Measurements from ENCODE around the gene KANSL1.

Gene KANSL1

DNA sequence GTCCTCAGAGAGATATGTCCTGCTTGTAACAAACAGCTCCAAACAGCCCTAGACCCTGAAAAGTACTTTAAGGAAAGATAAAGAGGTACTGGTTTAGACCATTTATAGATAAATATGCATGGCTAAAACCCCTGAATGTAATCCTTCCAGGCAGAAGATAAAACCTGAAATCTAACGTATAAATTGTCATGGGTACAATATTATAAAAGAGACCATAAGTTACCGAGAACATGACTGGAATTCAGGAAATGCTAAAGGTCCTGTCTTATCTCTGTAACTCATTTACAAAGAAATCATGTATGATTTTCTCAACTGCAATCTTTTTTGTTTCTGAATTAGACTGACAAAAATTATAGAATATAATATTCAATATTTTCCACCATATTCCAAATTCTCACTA is 9.2 kb upstream of the KANSL1 start:
- no peak overlapping the region for H3K4me3 ChIP-seq (ENCODE audit: control insufficient read depth, low read depth, low read length)
- TF ChIP-seq, protein P1, sequence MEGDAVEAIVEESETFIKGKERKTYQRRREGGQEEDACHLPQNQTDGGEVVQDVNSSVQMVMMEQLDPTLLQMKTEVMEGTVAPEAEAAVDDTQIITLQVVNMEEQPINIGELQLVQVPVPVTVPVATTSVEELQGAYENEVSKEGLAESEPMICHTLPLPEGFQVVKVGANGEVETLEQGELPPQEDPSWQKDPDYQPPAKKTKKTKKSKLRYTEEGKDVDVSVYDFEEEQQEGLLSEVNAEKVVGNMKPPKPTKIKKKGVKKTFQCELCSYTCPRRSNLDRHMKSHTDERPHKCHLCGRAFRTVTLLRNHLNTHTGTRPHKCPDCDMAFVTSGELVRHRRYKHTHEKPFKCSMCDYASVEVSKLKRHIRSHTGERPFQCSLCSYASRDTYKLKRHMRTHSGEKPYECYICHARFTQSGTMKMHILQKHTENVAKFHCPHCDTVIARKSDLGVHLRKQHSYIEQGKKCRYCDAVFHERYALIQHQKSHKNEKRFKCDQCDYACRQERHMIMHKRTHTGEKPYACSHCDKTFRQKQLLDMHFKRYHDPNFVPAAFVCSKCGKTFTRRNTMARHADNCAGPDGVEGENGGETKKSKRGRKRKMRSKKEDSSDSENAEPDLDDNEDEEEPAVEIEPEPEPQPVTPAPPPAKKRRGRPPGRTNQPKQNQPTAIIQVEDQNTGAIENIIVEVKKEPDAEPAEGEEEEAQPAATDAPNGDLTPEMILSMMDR (conservative IDR thresholded peaks at IDR 0.05; ENCODE audit: control insufficient read depth, insufficient read depth, low read depth, low read length): no peak
- DNase-seq (ENCODE audit: low read depth): no peak

DNA sequence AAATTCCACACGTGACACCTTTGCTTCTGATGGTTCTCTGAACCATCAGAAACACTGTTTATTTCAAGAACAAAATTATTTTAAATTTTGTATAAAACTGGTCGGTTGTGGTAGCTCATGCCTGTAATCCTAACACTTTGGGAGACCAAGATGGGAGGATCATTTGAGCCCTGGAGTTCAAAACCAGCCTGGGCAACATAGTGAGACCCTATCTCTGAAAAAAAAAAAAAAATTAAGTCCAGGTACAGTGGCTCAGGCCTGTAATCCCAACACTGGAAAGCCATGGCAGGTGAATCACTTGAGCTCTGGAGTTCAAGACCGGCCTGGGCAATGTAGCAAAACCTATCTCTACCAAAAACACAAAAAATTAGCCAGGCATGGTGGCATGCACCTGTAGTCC is 8.3 kb upstream of the KANSL1 start:
- TF ChIP-seq, protein P1 (conservative IDR thresholded peaks at IDR 0.05; ENCODE audit: control insufficient read depth, insufficient read depth, low read depth, low read length): no peak

DNA sequence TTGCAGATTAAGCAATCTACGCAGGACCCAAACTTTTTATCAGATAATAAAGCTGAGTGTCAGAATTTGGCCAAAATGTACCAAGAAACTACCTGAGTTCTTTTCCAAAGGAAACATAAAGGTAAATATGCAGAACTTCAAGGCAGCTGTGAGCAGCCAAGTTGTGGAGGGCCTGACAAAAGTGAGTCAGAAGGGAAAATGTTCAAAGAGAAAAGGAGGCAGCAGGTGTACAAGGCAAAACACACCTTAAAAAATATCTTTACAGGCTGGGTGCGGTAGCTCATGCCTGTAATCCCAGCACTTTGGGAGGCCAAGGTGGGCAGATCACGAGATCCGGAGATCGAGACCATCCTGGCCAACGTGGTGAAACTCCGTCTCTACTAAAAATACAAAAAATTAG is 7.0 kb upstream of the KANSL1 start:
- no peak overlapping the region for H3K4me3 ChIP-seq (ENCODE audit: control insufficient read depth, low read depth, low read length)
- TF ChIP-seq, protein P1 (conservative IDR thresholded peaks at IDR 0.05; ENCODE audit: control insufficient read depth, insufficient read depth, low read depth, low read length): no peak
- no peak for DNase-seq (ENCODE audit: low read depth)

More for the DNA sequence above, 8.3 kb upstream of the KANSL1 start:
- no peak for DNase-seq (ENCODE audit: low read depth)
- H3K4me3 ChIP-seq (ENCODE audit: control insufficient read depth, low read depth, low read length): no peak overlapping the region

DNA sequence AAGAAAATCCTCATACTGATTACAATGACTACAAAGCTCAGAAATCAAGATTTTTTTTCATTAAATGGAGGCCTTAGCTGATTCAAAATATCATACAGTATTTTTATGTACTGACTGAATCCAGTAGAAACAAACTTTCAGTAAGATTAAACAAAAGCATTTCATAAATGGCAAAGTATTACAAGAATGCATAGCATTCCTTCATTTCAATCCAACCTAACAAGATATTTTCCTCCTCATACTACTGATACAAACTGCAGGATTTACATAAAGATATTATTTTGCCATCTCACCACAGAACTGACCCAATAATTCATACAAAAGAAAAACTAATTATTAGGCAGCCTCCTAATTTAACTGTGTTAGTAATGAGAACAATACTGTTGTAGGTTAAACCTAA is 6.2 kb upstream of the KANSL1 start:
- H3K4me3 ChIP-seq (ENCODE audit: control insufficient read depth, low read depth, low read length): no peak overlapping the region
- TF ChIP-seq, protein P1 (conservative IDR thresholded peaks at IDR 0.05; ENCODE audit: control insufficient read depth, insufficient read depth, low read depth, low read length): no peak
- DNase-seq (ENCODE audit: low read depth): no peak

DNA sequence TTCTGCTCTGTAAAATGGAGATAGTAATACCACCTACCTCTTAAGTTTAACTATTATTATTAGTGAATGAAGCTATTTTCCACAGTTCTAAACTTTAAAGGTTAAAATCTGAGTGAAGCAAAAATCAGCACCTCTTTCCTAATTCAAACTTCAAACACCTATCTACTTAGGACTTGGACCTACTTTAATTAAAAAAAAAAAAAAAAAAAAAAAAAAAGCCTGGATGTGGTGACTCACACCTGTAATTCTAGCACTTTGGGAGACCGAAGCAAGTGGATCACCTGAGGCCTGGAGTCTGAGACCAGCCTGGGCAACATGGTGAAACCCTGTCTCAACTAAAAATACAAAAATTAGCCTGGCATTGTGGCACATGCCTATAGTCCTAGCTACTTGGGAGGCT is 5.0 kb upstream of the KANSL1 start:
- H3K4me3 ChIP-seq (ENCODE audit: control insufficient read depth, low read depth, low read length): no peak overlapping the region
- TF ChIP-seq, protein P1 (conservative IDR thresholded peaks at IDR 0.05; ENCODE audit: control insufficient read depth, insufficient read depth, low read depth, low read length): no peak
- no peak for DNase-seq (ENCODE audit: low read depth)

DNA sequence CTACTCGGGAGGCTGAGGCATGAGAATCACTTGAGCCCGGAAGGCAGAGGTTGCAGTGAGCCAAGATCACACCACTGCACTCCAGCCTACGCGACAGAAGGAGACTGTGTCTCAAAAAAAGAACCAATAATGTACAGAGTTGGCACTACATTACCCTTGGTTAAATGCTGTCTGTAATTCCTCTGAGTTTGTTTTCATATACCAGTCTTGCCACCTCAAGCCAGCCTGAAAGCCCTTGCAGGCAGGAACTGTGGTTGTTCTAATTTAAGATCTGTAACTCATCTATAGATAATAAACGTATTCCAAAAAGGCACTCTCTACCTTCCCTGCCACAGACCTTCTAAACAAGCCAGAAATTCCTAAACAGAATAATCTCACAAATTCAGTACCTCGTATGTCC is 4.3 kb upstream of the KANSL1 start:
- H3K4me3 ChIP-seq (ENCODE audit: control insufficient read depth, low read depth, low read length): no peak overlapping the region
- no peak for DNase-seq (ENCODE audit: low read depth)
- TF ChIP-seq, protein P1 (conservative IDR thresholded peaks at IDR 0.05; ENCODE audit: control insufficient read depth, insufficient read depth, low read depth, low read length): no peak

Measured in fibroblast of mammary gland (primary cell).